Measurements from ENCODE around the gene KCTD16. TPM values are rescaled to one million over a fixed set of nuclear protein-coding genes. Genes with fewer than 3 reads are reported as not detected.

The KCTD16 gene
- total RNA-seq, 2 donors from 2014 or later: 0.29 to 0.44 TPM

- Histone ChIP-seq H3K9ac (ENCODE audit: extremely low read depth, low read length, poor library complexity, severe bottlenecking) (no peak overlapping the region), H3K27ac (ENCODE audit: low read depth, low read length) (no peak overlapping the region), H3K36me3 (ENCODE audit: control insufficient read depth, insufficient read depth, low read length) (no peaks in the 10 kb centered on the region), H3K27me3 (ENCODE audit: control insufficient read depth, insufficient read depth, low read length, poor library complexity, severe bottlenecking) (no peaks in the 10 kb centered on the region), H3K4me3 (ENCODE audit: low read length) (no peak overlapping the region), H3K4me1 (ENCODE audit: control insufficient read depth, insufficient read depth, low read length) (no peaks in the 10 kb centered on the region), H3K9me3 (ENCODE audit: control insufficient read depth, low read length) (no peaks in the 10 kb centered on the region)
- H3K36me3 Mint-ChIP-seq (ENCODE audit: low read depth): no peaks in the 10 kb centered on the region
- no peak for TF ChIP-seq CTCF (conservative IDR thresholded peaks at IDR 0.05)
- H3K27me3 Mint-ChIP-seq (ENCODE audit: insufficient read depth): no peaks in the 10 kb centered on the region
- 64 to 67% methylated on average over 1 to 3 of the region's 3 CpGs for WGBS, 2 experiments (ENCODE audit: insufficient coverage in 1 of 2, insufficient read length in 1 of 2)
- DNase-seq: no peak
- no peaks in the 10 kb centered on the region for H3K4me1 Mint-ChIP-seq
- H3K9me3 Mint-ChIP-seq: no peaks in the 10 kb centered on the region
- H3K27ac Mint-ChIP-seq: no peak overlapping the region
- no peak overlapping the region for H3K4me3 Mint-ChIP-seq
Observed at GRCh38 chr5:144298658-144299057, 128.0 kb downstream of the KCTD16 start.

GRCh38 chr5:144304688-144305087, 134.0 kb downstream of the KCTD16 start:
- Mint-ChIP-seq H3K4me1 (no peaks in the 10 kb centered on the region), H3K4me3 (no peak overlapping the region), H3K27ac (no peak overlapping the region), H3K36me3 (ENCODE audit: low read depth) (no peaks in the 10 kb centered on the region), H3K9me3 (no peaks in the 10 kb centered on the region), H3K27me3 (ENCODE audit: insufficient read depth) (no peaks in the 10 kb centered on the region)
- TF ChIP-seq CTCF (conservative IDR thresholded peaks at IDR 0.05): peak; percentile 34
- Histone ChIP-seq H3K4me1 (ENCODE audit: control insufficient read depth, insufficient read depth, low read length) (no peaks in the 10 kb centered on the region), H3K4me3 (ENCODE audit: low read length) (no peak overlapping the region), H3K36me3 (ENCODE audit: control insufficient read depth, insufficient read depth, low read length) (no peaks in the 10 kb centered on the region), H3K27ac (ENCODE audit: low read depth, low read length) (no peak overlapping the region), H3K27me3 (ENCODE audit: control insufficient read depth, insufficient read depth, low read length, poor library complexity, severe bottlenecking) (no peaks in the 10 kb centered on the region), H3K9ac (ENCODE audit: extremely low read depth, low read length, poor library complexity, severe bottlenecking) (no peak overlapping the region), H3K9me3 (ENCODE audit: control insufficient read depth, low read length) (no peaks in the 10 kb centered on the region)
- 86 to 92% methylated on average over 1 to 3 of the region's 3 CpGs for WGBS, 2 experiments (ENCODE audit: insufficient coverage in 1 of 2, insufficient read length in 1 of 2)
- no peak for DNase-seq

- no peak overlapping the region for H3K9ac ChIP-seq (ENCODE audit: extremely low read depth, low read length, poor library complexity, severe bottlenecking)
- H3K36me3 Mint-ChIP-seq (ENCODE audit: low read depth): no peaks in the 10 kb centered on the region
- no peak for TF ChIP-seq CTCF (conservative IDR thresholded peaks at IDR 0.05)
- H3K4me3 Mint-ChIP-seq: no peak overlapping the region
- H3K9me3 ChIP-seq (ENCODE audit: control insufficient read depth, low read length): no peaks in the 10 kb centered on the region
- 90 to 100% methylated on average over 1 to 4 of the region's 4 CpGs for WGBS, 2 experiments (ENCODE audit: insufficient coverage in 1 of 2, insufficient read length in 1 of 2)
- H3K36me3 ChIP-seq (ENCODE audit: control insufficient read depth, insufficient read depth, low read length): no peaks in the 10 kb centered on the region
- no peaks in the 10 kb centered on the region for H3K27me3 Mint-ChIP-seq (ENCODE audit: insufficient read depth)
- H3K27ac ChIP-seq (ENCODE audit: low read depth, low read length): no peak overlapping the region
- DNase-seq: no peak
- no peak overlapping the region for H3K27ac Mint-ChIP-seq
- no peaks in the 10 kb centered on the region for H3K4me1 ChIP-seq (ENCODE audit: control insufficient read depth, insufficient read depth, low read length)
- H3K27me3 ChIP-seq (ENCODE audit: control insufficient read depth, insufficient read depth, low read length, poor library complexity, severe bottlenecking): no peaks in the 10 kb centered on the region
- no peaks in the 10 kb centered on the region for H3K9me3 Mint-ChIP-seq
- no peak overlapping the region for H3K4me3 ChIP-seq (ENCODE audit: low read length)
- no peaks in the 10 kb centered on the region for H3K4me1 Mint-ChIP-seq
Observed at GRCh38 chr5:144307736-144308135, 137.1 kb downstream of the KCTD16 start.

Data from endodermal cell (in vitro differentiated cells).